ENCODE measurements around the gene GNAI2.
"Not testable (repeated sequence)": the region's sequence is repeated elsewhere in the genome, so short reads cannot be mapped to it uniquely, and the experiment has no call there.

Gene GNAI2

DNA sequence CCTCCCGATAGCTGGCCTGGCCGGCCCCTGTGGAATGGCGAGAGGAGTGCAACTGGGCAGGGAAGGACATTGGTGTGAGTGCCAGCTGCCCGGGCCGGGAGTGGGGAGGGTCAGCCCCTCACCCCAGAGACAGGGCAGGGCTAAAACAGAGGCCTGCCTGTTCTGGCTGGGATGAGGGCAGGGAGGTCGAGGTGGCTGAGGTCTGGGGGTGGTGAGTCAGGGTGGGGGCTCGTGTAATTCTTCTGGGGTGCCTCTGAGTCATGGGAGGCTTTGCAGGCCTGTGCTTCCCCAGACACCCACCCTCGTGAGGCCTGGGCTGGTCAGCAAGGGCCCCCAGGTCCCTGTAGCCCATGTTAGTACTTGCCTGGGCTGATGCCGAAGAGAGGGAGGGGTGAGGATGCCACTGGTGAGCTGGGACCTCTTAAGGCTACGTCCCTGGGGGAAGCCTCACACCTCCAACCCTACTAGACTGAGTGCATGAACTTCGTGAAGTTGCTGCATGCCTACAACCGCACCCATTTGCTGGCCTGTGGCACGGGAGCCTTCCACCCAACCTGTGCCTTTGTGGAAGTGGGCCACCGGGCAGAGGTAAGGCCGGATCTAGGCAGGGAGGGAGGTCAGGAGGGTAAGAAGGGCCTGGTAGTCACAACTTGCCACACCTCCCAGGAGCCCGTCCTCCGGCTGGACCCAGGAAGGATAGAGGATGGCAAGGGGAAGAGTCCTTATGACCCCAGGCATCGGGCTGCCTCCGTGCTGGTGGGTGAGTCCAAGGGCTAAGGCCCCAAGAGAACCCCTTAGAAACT, 34.6 kb downstream of the GNAI2 start:
- DNase-seq, result no peak
- in situ Hi-C loops (cut with MboI; ENCODE audit: low pct_unique_long_range_greater_than_20kb, low sequenced_read_pairs), result no loop called here

GRCh38 chr3:50271314-50271936, 35.4 kb downstream of the GNAI2 start:
- DNase-seq, result no peak
- in situ Hi-C loops (cut with MboI; ENCODE audit: low pct_unique_long_range_greater_than_20kb, low sequenced_read_pairs), result no loop called here

- DNase-seq; in situ Hi-C loops (cut with MboI; ENCODE audit: low pct_unique_long_range_greater_than_20kb, low sequenced_read_pairs): not testable (repeated sequence)
Observed at GRCh38 chr3:50272538-50272910, 36.5 kb downstream of the GNAI2 start.

GRCh38 chr3:50272911-50273688, 37.1 kb downstream of the GNAI2 start:
- in situ Hi-C loops (cut with MboI; ENCODE audit: low pct_unique_long_range_greater_than_20kb, low sequenced_read_pairs), result no loop called here
- DNase-seq, result peak; percentile 84

DNA sequence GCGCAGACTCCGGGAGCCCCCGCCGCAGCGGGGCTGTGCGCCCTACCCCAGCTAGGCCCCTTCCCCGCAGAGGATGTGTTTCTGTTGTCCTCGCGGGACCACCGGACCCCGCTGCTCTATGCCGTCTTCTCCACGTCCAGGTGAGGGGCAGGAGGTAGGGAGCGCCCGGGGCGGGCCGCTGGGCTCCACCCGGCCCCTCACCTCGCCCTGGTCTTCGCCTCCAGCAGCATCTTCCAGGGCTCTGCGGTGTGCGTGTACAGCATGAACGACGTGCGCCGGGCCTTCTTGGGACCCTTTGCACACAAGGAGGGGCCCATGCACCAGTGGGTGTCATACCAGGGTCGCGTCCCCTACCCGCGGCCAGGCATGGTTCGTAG, 37.7 kb downstream of the GNAI2 start:
- in situ Hi-C loops (cut with MboI; ENCODE audit: low pct_unique_long_range_greater_than_20kb, low sequenced_read_pairs), result no loop called here

GRCh38 chr3:50274371-50275104, 38.5 kb downstream of the GNAI2 start:
- peak; percentile 84 for DNase-seq
- in situ Hi-C loops (cut with MboI; ENCODE audit: low pct_unique_long_range_greater_than_20kb, low sequenced_read_pairs), result no loop called here

More for the DNA sequence above, 37.7 kb downstream of the GNAI2 start:
- no peak for DNase-seq

DNA sequence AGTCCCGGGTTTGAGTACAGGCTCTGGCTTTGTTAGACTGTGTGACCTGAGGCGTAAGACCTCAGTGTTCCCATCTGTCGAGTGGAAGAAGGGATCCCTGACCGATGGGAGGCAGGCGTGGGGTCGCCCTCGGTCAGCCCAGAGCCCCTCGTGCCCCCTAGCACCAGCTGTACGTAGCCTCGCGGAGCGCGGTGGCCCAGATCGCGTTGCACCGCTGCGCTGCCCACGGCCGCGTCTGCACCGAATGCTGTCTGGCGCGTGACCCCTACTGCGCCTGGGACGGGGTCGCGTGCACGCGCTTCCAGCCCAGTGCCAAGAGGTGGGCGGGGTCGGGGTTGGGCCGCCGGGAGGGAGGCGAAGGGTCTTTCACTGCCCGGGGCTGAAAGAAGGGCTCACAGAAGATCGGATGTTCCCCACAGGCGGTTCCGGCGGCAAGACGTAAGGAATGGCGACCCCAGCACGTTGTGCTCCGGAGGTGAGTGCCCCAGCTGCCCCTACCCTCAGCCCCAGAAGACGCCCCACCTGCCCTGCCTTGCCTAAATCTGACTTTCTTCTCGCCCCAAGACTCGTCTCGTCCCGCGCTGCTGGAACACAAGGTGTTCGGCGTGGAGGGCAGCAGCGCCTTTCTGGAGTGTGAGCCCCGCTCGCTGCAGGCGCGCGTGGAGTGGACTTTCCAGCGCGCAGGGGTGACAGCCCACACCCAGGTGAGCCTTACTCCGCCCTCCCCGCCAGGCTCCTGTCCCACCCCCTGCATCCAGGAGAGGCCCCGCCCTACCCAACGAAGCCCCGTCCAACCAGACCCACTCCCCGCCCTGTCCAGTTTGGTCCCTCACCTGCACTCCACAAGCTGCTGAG, 39.4 kb downstream of the GNAI2 start:
- no peak for DNase-seq
- in situ Hi-C loops (cut with MboI; ENCODE audit: low pct_unique_long_range_greater_than_20kb, low sequenced_read_pairs), result no loop called here

DNA sequence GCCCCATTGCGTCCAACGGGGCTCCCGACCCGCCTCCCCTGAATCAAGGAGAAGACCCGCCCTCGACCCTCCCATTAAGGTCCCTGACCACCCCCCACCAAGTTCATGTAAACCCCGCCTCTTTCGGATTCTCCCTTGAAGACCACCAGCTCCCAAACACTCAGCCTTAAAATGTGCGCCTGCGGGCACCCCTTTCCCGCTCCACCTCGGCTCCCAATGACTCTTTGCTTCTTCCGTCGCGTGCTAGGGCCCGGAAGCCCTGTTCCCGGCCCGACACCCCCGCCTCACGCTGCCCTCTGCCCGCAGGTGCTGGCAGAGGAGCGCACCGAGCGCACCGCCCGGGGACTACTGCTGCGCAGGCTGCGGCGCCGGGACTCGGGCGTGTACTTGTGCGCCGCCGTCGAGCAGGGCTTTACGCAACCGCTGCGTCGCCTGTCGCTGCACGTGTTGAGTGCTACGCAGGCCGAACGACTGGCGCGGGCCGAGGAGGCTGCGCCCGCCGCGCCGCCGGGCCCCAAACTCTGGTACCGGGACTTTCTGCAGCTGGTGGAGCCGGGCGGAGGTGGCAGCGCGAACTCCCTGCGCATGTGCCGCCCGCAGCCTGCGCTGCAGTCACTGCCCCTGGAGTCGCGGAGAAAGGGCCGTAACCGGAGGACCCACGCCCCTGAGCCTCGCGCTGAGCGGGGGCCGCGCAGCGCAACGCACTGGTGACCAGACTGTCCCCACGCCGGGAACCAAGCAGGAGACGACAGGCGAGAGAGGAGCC, 40.2 kb downstream of the GNAI2 start:
- no peak for DNase-seq
- in situ Hi-C loops (cut with MboI; ENCODE audit: low pct_unique_long_range_greater_than_20kb, low sequenced_read_pairs), result no loop called here

- no peak for DNase-seq
- in situ Hi-C loops (cut with MboI; ENCODE audit: low pct_unique_long_range_greater_than_20kb, low sequenced_read_pairs), result no loop called here
Observed at GRCh38 chr3:50276762-50277101, 40.7 kb downstream of the GNAI2 start.

GRCh38 chr3:50278123-50278879, 42.3 kb downstream of the GNAI2 start:
- in situ Hi-C loops (cut with MboI; ENCODE audit: low pct_unique_long_range_greater_than_20kb, low sequenced_read_pairs), result no loop called here
- DNase-seq, result no peak

- no peak for DNase-seq
- in situ Hi-C loops (cut with MboI; ENCODE audit: low pct_unique_long_range_greater_than_20kb, low sequenced_read_pairs), result no loop called here
Observed at GRCh38 chr3:50278880-50279224, 42.8 kb downstream of the GNAI2 start, which contains the start of gene LSMEM2. LSMEM2 (plus strand) TSS chr3:50279087; CDS start chr3:50279114, 27 bp downstream.

DNA sequence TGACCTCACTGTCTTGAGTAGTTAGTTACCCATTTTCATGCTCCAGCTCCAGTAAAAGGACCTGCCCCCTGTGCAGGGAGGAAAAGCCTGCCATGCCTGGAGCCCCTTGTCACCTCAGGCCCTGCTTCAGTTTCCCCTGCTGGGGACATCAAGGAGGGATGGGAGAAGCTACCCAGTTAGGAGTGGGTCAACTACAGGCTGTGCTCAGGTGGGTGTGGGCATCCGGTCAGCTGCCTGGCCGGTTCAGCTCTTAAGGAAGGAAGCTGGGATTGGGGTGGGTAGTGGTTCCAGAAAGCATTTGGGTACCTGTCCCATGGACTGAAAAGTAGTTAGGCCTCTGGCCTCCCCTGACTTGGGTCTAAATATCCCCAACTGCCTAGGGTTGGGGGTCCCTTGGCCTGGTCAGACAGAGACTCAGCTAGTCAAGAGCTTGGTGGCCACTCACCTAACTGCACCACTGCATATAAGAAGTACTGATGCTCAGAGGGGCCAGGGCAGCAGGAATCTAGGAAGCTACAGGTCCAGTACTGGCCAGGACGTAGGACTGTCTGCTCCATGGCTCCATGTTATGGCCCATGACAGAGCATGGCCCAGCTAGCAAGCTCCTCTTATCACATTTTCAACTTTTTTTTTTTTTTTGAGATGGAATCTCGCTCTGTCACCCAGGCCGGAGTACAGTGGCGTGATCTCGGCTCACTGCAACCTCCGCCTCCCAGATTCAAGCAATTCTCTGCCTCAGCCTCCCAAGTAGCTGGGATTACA, 43.4 kb downstream of the GNAI2 start:
- DNase-seq, result no peak
- in situ Hi-C loops (cut with MboI; ENCODE audit: low pct_unique_long_range_greater_than_20kb, low sequenced_read_pairs), result no loop called here

GRCh38 chr3:50284121-50284520, 48.1 kb downstream of the GNAI2 start:
- in situ Hi-C loops (cut with MboI; ENCODE audit: low pct_unique_long_range_greater_than_20kb, low sequenced_read_pairs); DNase-seq: not testable (repeated sequence)

- in situ Hi-C loops (cut with MboI; ENCODE audit: low pct_unique_long_range_greater_than_20kb, low sequenced_read_pairs), result no loop called here
- DNase-seq, result no peak
Observed at GRCh38 chr3:50286322-50287227, 50.6 kb downstream of the GNAI2 start.

- no peak for DNase-seq
- in situ Hi-C loops (cut with MboI; ENCODE audit: low pct_unique_long_range_greater_than_20kb, low sequenced_read_pairs), result no loop called here
Observed at GRCh38 chr3:50287262-50287661, 51.3 kb downstream of the GNAI2 start.

Data from KBM-7 (cell line).